A673 (cell line): ENCODE results near the gene NCKAP5.

ENCODE experiments used
- EZH2 ChIP-seq: fragments of 200-600 bp; sonication (generic); IDR thresholded peaks from 2 replicates; pipeline ENCODE4 v1.6.1; 2017; ENCODE audit warnings: borderline replicate concordance, low read depth, mild to moderate bottlenecking, mixed read lengths, antibody characterized with exemption, low read length; ENCODE audit not compliant: poor library complexity, severe bottlenecking
- TF ChIP-seq, protein P1 (sequence below): fragments of 300-800, 200-600 bp; sonication (generic); conservative IDR thresholded peaks from 2 replicates; pipeline ENCODE4 v1.5.1; 2017; ENCODE audit warnings: low read depth, mild to moderate bottlenecking, antibody characterized with exemption, low read length, moderate library complexity, mixed read lengths

DNA sequence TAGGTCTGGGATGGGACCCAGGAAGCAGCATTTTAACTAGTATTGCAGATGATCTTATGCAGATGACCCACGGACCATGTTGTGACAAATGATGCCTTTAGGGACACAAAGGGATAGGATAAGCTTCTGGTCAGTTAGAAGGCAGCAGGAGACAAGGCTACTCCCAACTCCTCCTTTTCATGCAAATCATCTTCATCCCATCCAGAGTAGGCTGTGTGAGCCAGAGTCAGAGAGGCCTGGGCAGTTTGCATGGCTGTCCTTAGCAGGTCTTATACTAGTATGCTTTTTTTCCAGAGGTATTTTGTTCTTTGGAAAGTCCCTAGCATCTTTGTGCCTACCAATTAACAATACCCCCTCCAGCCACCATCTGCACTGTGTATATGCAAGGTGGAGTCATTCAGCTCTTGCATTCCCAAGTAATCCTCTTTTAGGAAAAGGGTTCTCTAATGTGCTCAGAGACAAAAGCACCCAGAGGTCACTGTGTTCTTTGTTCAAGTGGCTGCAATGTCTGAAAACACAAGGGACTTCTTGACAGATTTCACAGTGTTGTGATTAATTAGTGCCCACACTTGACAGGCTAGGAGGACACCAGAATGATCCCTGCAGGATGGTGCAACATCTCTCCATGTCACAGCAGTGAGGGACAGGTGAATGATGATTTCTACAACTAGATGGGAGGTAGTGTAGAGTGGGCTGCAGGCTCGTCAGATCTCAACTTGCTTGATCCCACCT lies 225.8 kb downstream of the NCKAP5 start:
- TF ChIP-seq, protein P1, sequence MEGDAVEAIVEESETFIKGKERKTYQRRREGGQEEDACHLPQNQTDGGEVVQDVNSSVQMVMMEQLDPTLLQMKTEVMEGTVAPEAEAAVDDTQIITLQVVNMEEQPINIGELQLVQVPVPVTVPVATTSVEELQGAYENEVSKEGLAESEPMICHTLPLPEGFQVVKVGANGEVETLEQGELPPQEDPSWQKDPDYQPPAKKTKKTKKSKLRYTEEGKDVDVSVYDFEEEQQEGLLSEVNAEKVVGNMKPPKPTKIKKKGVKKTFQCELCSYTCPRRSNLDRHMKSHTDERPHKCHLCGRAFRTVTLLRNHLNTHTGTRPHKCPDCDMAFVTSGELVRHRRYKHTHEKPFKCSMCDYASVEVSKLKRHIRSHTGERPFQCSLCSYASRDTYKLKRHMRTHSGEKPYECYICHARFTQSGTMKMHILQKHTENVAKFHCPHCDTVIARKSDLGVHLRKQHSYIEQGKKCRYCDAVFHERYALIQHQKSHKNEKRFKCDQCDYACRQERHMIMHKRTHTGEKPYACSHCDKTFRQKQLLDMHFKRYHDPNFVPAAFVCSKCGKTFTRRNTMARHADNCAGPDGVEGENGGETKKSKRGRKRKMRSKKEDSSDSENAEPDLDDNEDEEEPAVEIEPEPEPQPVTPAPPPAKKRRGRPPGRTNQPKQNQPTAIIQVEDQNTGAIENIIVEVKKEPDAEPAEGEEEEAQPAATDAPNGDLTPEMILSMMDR, result no peak
- TF ChIP-seq EZH2, result no peak
